Upper lobe of left lung (tissue), 6 donors: ENCODE data around the gene GPR108. TPM values are rescaled to one million over a fixed set of nuclear protein-coding genes. Genes with fewer than 3 reads are reported as not detected.
"Not testable (repeated sequence)": the region's sequence is repeated elsewhere in the genome, so short reads cannot be mapped to it uniquely, and the experiment has no call there.

Source experiments
- ATAC-seq, 2 donors: fragments of 200-7000 bp; cut with Tn5 transposase; one replicate each; pipeline ENCODE4 v1.9.1; 2022; ENCODE audit warnings: mild to moderate bottlenecking in 2 of 2, moderate library complexity in 2 of 2; ENCODE audit not compliant: low FRiP score in 2 of 2
- DNase-seq, 2 donors: peaks; one replicate each; pipeline ENCODE4 v3.0.0-alpha.2; 2019 to 2020
- H3K27ac ChIP-seq, 4 donors: fragments of 200-600 bp; sonication (generic); one replicate each; pipeline ENCODE4 v1.5.1; 2016 to 2019
- H3K27me3 ChIP-seq, 4 donors: fragments of 200-600 bp; sonication (generic); one replicate each; pipeline ENCODE4 v1.5.1; 2017 to 2019
- H3K36me3 ChIP-seq, 4 donors: fragments of 200-600 bp; sonication (generic); one replicate each; pipeline ENCODE4 v1.5.1; 2016 to 2019
- H3K4me1 ChIP-seq, 4 donors: fragments of 200-600 bp; sonication (generic); one replicate each; pipeline ENCODE4 v1.5.1; 2018 to 2019
- H3K4me3 ChIP-seq, 4 donors: fragments of 200-600 bp; sonication (generic); one replicate each; pipeline ENCODE4 v1.5.1; 2017 to 2019; ENCODE audit warnings: mild to moderate bottlenecking in 2 of 4, moderate library complexity in 1 of 4
- H3K9me3 ChIP-seq, 4 donors: fragments of 200-600 bp; sonication (generic); one replicate each; pipeline ENCODE4 v1.5.1; 2018 to 2019
- EP300 ChIP-seq, 4 donors: sonication (generic); formaldehyde crosslinking; IDR thresholded peaks; one replicate each; pipeline ENCODE4 v1.5.1; 2017; ENCODE audit warnings: antibody characterized with exemption in 4 of 4, control low read depth in 2 of 4
- POLR2A ChIP-seq, 4 donors: fragments of 450-650 bp; IDR thresholded peaks; one replicate each; pipeline ENCODE4 v1.5.1; 2016 to 2017; ENCODE audit warnings: antibody characterized with exemption in 4 of 4, mild to moderate bottlenecking in 2 of 4
- POLR2AphosphoS5 ChIP-seq, 2 donors: sonication (generic); formaldehyde crosslinking; IDR thresholded peaks; one replicate each; pipeline ENCODE4 v1.5.1; 2017; ENCODE audit warnings: antibody characterized with exemption in 2 of 2
- WGBS, 2 donors: methylation state at CpG; one replicate each; pipeline ENCODE4 v1.1.5; 2017 to 2018; 5-methylcytosine and 5-hydroxymethylcytosine counted together
- total RNA-seq, 6 donors: library from RNA; depleted of rRNA in 4 of 6; stranded (reverse); fragments of >200 nt in 4 of 6; gene quantifications; one replicate each; pipeline versions ENCODE4 v1.1.0 to v1.2.1, GENCODE V29; 2016 to 2021
- TF ChIP-seq, protein P1 (sequence below), 6 experiments: fragments of 450-650 bp in 4 of 6; fragments of 200-600 bp in 2 of 6; sonication (generic) in 2 of 6; IDR thresholded peaks; one replicate each; pipeline ENCODE4 v1.5.1; 2016 to 2019; ENCODE audit warnings: antibody characterized with exemption in 6 of 6
- donor health status: DM: no; HTN: no; CAD: no; lungs with moderate emphysema.
- donor health status: DM: no; HTN: yes; CAD: no; lungs with severe emphysema.

The GPR108 gene
- total RNA-seq, 6 donors from 2014 or later: 51.6 to 105 (median 69.0) TPM

DNA sequence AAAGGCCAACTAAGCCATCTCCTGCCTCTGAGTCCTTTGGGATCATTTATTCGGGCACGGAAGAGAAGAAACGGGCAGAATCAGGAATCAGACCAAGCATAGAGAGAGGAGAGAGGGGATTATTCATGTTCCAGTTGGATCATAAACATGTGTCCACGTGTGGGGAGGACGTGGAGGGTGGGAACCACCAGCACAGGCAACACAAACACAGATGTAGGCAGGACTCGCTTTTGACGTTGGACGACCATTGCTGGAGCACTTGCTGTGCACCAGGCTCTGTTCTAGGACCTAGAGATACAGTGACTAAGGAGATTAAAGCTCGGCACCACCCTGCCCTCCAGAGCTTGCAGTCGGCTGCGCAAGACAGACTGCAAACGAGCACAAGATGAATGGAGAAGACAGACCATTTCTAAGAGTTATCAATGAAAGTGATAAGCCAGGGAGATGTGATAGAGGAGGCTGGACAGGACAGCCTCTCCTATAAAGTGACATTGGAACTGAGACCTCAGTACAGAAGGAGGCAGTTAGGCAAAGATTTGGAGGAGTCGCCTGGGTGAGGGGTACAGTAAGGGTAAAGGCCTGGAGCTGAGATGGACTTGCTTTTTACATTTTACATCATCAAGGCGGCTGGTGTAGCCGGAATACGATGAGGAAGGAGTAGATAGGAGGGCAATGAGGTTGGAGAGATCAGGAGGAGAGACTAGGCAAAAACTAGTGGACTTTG, 29.1 kb upstream of the GPR108 start:
- Histone ChIP-seq H3K36me3 (peaks cover 0 to 3% (median 0%) of the 10 kb centered on the region in 4 donors), H3K4me3 (peak overlapping the region; percentile 24 to 56 (median 52)), H3K9me3 (no peaks in the 10 kb centered on the region), H3K27ac (peak overlapping the region; percentile 49 to 87 (median 76)), H3K27me3 (no peaks in the 10 kb centered on the region), H3K4me1 (peaks cover 12 to 26% (median 21%) of the 10 kb centered on the region in 4 donors)
- ATAC-seq (no peak), DNase-seq (no peak)
- TF ChIP-seq EP300 (IDR thresholded peaks at IDR 0.05) (no peak), POLR2AphosphoS5 (IDR thresholded peaks at IDR 0.05) (no peak), POLR2A (IDR thresholded peaks at IDR 0.05) (no peak)
- TF ChIP-seq, protein P1, sequence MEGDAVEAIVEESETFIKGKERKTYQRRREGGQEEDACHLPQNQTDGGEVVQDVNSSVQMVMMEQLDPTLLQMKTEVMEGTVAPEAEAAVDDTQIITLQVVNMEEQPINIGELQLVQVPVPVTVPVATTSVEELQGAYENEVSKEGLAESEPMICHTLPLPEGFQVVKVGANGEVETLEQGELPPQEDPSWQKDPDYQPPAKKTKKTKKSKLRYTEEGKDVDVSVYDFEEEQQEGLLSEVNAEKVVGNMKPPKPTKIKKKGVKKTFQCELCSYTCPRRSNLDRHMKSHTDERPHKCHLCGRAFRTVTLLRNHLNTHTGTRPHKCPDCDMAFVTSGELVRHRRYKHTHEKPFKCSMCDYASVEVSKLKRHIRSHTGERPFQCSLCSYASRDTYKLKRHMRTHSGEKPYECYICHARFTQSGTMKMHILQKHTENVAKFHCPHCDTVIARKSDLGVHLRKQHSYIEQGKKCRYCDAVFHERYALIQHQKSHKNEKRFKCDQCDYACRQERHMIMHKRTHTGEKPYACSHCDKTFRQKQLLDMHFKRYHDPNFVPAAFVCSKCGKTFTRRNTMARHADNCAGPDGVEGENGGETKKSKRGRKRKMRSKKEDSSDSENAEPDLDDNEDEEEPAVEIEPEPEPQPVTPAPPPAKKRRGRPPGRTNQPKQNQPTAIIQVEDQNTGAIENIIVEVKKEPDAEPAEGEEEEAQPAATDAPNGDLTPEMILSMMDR (IDR thresholded peaks at IDR 0.05): no peak
- WGBS, 2 donors: 31 to 45% methylated on average over 16 of the region's 16 CpGs

DNA sequence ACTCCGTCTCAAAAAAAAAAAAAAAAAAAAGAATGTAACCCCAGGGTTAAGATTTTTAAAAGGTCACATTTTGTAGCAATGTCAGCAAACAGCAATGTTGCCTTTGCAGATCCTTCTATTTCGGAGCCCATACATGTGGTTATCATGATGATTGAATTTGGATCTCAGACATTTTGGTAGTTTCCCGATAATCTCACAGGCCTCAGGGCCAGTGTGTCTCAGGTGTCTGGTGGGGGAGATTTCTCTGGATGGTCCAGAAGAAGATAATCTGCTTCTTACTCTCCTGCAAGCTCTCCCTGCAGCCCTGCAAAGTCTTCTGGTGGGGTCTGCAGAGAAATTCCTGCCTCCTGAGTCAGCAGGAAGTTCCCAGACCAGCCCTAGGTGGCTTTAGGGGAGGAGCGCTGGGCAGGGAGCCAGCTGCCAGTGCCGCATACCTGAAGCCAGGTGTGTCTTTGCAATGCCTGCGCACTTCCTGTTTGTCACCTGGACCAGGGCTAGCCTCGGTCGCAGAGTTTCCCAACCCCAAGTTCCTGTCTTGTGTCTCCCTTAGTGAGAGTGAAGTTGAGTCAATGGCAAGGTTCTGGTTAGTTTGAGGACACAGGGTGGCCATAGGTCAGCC, 28.5 kb upstream of the GPR108 start:
- peak; percentile 92 to 97 for DNase-seq
- Histone ChIP-seq H3K4me3 (peak overlapping the region in 3 of 4 donors; percentile 50 to 56 (median 54)), H3K36me3 (peaks cover 0 to 3% (median 0%) of the 10 kb centered on the region in 4 donors), H3K27ac (peak overlapping the region; percentile 49 to 87 (median 76)), H3K4me1 (peaks cover 12 to 26% (median 21%) of the 10 kb centered on the region in 4 donors), H3K27me3 (no peaks in the 10 kb centered on the region), H3K9me3 (no peaks in the 10 kb centered on the region)
- peak; percentile 35 to 88 for ATAC-seq
- TF ChIP-seq EP300 (IDR thresholded peaks at IDR 0.05) (peak in 2 of 4 donors; percentile 21 to 81), POLR2A (IDR thresholded peaks at IDR 0.05) (peak in 2 of 4 donors; percentile 41 to 69), POLR2AphosphoS5 (IDR thresholded peaks at IDR 0.05) (peak; percentile 57 to 74)
- TF ChIP-seq, protein P1 (IDR thresholded peaks at IDR 0.05): peak in 1 of 6 experiments; percentile 14
- 34 to 40% methylated on average over 5 to 8 of the region's 8 CpGs for WGBS, 2 donors

DNA sequence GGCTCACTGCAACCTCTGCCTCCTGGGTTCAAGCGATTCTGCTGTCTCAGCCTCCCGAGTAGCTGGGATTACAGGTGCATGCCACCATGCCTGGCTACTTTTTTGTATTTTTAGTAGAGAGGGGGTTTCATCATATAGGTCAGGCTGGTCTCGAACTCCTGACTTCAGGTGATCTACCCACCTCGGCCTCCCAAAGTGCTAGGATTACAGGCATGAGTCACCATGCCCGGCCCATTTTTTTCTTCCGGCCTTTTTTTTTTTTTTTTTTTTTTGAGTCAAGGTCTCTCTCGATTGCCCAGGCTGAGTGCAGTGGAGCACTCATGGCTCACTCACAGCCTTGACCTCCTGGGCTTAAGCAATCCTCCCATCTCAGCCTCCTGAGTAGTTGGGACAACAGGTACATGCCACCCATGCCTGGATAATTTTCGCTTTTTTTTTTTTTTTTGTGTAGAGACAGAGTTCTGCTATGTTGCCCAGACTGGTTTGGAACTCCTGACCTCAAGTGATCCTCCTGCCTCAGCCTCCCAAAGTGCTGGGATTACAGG, 24.9 kb upstream of the GPR108 start:
- peaks cover 12 to 14% (median 14%) of the 10 kb centered on the region in 4 donors for H3K4me1 ChIP-seq
- not testable (repeated sequence) for H3K4me3 ChIP-seq, H3K27ac ChIP-seq, DNase-seq, H3K9me3 ChIP-seq, H3K36me3 ChIP-seq, H3K27me3 ChIP-seq, ATAC-seq
- whole genome bisulfite sequencing, 2 donors: 87% methylated on average over 8 of the region's 8 CpGs

GRCh38 chr19:6761053-6761676, 23.8 kb upstream of the GPR108 start:
- no peak overlapping the region for H3K27ac ChIP-seq
- H3K4me3 ChIP-seq: no peak overlapping the region
- no peak for ATAC-seq
- no peak for DNase-seq
- TF ChIP-seq POLR2A (IDR thresholded peaks at IDR 0.05) (no peak), EP300 (IDR thresholded peaks at IDR 0.05) (no peak), POLR2AphosphoS5 (IDR thresholded peaks at IDR 0.05) (no peak)
- TF ChIP-seq, protein P1 (IDR thresholded peaks at IDR 0.05): no peak
- peaks cover 0 to 9% (median 4%) of the 10 kb centered on the region in 4 donors for H3K36me3 ChIP-seq
- no peaks in the 10 kb centered on the region for H3K27me3 ChIP-seq
- H3K9me3 ChIP-seq: no peaks in the 10 kb centered on the region
- H3K4me1 ChIP-seq: peaks cover under 1 to 5% (median 2%) of the 10 kb centered on the region in 4 donors
- WGBS, 2 donors: 93 to 97% methylated on average over 4 of the region's 4 CpGs

DNA sequence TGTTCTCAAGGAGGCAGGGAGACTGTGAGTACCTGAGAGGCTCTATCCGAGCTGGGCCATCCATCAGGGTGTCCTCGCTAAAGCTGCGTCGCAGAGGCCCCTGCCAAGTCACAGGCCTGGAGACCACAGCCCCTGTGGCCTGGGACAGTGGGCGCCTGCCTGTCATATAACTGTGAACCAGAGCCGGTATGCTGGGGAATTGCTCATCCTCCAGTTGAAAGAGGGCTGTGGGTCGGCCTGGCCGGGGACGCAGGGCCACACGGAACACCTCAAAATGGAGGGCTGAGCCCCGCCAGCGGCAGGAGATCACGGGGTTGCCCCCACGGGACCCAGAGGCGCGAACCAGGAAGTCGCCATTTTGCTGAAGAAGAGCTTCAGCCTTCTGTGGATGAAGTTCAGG, 23.2 kb upstream of the GPR108 start:
- 88 to 92% methylated on average over 17 of the region's 17 CpGs for WGBS, 2 donors
- TF ChIP-seq EP300 (IDR thresholded peaks at IDR 0.05) (no peak), POLR2AphosphoS5 (IDR thresholded peaks at IDR 0.05) (no peak), POLR2A (IDR thresholded peaks at IDR 0.05) (no peak)
- TF ChIP-seq, protein P1 (IDR thresholded peaks at IDR 0.05): no peak
- Histone ChIP-seq H3K9me3 (no peaks in the 10 kb centered on the region), H3K36me3 (peaks cover 0 to 9% (median 4%) of the 10 kb centered on the region in 4 donors), H3K27me3 (no peaks in the 10 kb centered on the region), H3K4me1 (peaks cover 0 to 3% (median 0%) of the 10 kb centered on the region in 4 donors), H3K27ac (no peak overlapping the region), H3K4me3 (no peak overlapping the region)
- no peak for ATAC-seq
- peak in 1 of 2 donors; percentile 70 for DNase-seq
